Activated CD8-positive, alpha-beta T cell treated with anti-CD3 and anti-CD28 coated beads for 36 hours (primary cell): ENCODE measurements around the gene MS4A15. TPM values are rescaled to one million over a fixed set of nuclear protein-coding genes. Genes with fewer than 3 reads are reported as not detected.

Experiments used
- ATAC-seq: fragments of 200-7000 bp; cut with Tn5 transposase; one replicate; pipeline ENCODE4 v1.10.0; 2021; ENCODE audit warnings: mild to moderate bottlenecking, moderate library complexity
- CTCF ChIA-PET: fragments of 350-600 bp; sonication (Branson Sonifier 250); formaldehyde crosslinking; loops from one replicate; lab custom pipeline; 2021; ENCODE audit warnings: antibody characterized with exemption; lab: Charles Lee
- POLR2A ChIA-PET: fragments of 350-600 bp; sonication (Branson Sonifier 250); formaldehyde crosslinking; loops from one replicate; lab custom pipeline; 2021; ENCODE audit warnings: antibody characterized with exemption; lab: Charles Lee
- DNase-seq: peaks from one replicate; pipeline ENCODE4 v3.0.0-alpha.2; 2020
- H3K27ac Mint-ChIP-seq: one replicate; pipeline ENCODE4 v1.8.0; 2021; ENCODE audit warnings: mild to moderate bottlenecking, mixed read lengths
- H3K27me3 Mint-ChIP-seq: one replicate; pipeline ENCODE4 v1.8.0; 2021; ENCODE audit warnings: mixed read lengths
- H3K36me3 Mint-ChIP-seq: one replicate; pipeline ENCODE4 v1.8.0; 2021; ENCODE audit warnings: low read depth, mixed read lengths
- H3K4me1 Mint-ChIP-seq: one replicate; pipeline ENCODE4 v1.8.0; 2021; ENCODE audit warnings: low read depth, mixed read lengths
- H3K4me3 Mint-ChIP-seq: one replicate; pipeline ENCODE4 v1.8.0; 2021; ENCODE audit warnings: mild to moderate bottlenecking, moderate library complexity, mixed read lengths
- H3K9me3 Mint-ChIP-seq: one replicate; pipeline ENCODE4 v1.8.0; 2021; ENCODE audit warnings: mixed read lengths
- intact Hi-C: fragments of 100-400 bp; cut with micrococcal nuclease; formaldehyde crosslinking; loops from one replicate; pipeline ENCODE4 v1.10.0; 2022
- total RNA-seq, 2 experiments: library from RNA; stranded (reverse); gene quantifications; one replicate each; pipeline ENCODE4 v1.2.3, GENCODE V29; 2021
- TF ChIP-seq, protein P1 (sequence below): fragments of 200-600 bp; IDR thresholded peaks from one replicate; pipeline ENCODE4 v1.8.0; 2022; ENCODE audit warnings: antibody characterized with exemption, mild to moderate bottlenecking

Gene MS4A15
- total RNA-seq, 2 experiments from 2014 or later = not detected

DNA sequence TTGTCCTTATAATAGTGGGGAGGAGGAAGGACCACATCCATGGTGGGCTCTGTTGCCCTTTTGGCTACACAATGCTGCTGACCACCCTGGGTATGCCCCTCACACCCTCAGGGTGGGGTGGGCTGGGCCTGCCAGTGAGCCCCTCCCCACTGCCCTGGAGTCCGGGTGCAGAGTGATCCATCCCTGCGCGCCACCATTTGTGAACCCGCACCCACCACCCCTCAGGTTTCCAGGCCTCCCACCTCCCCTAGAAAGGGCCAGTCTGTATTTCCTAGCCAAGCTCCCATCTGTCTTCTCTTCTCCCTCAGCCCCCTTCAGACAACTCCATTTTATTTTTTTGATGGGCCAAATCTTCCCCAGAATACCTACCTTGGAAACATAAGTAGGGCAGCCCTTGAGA lies 53.5 kb downstream of the MS4A15 start:
- ATAC-seq = no peak
- peaks cover 2% of the 10 kb centered on the region for H3K4me1 Mint-ChIP-seq
- H3K9me3 Mint-ChIP-seq = no peaks in the 10 kb centered on the region
- H3K4me3 Mint-ChIP-seq = no peak overlapping the region
- H3K36me3 Mint-ChIP-seq = no peaks in the 10 kb centered on the region
- TF ChIP-seq, protein P1, sequence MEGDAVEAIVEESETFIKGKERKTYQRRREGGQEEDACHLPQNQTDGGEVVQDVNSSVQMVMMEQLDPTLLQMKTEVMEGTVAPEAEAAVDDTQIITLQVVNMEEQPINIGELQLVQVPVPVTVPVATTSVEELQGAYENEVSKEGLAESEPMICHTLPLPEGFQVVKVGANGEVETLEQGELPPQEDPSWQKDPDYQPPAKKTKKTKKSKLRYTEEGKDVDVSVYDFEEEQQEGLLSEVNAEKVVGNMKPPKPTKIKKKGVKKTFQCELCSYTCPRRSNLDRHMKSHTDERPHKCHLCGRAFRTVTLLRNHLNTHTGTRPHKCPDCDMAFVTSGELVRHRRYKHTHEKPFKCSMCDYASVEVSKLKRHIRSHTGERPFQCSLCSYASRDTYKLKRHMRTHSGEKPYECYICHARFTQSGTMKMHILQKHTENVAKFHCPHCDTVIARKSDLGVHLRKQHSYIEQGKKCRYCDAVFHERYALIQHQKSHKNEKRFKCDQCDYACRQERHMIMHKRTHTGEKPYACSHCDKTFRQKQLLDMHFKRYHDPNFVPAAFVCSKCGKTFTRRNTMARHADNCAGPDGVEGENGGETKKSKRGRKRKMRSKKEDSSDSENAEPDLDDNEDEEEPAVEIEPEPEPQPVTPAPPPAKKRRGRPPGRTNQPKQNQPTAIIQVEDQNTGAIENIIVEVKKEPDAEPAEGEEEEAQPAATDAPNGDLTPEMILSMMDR = no peak
- no peak for DNase-seq
- ChIA-PET POLR2A (no interaction called here), CTCF (no interaction called here)
- H3K27ac Mint-ChIP-seq = no peak overlapping the region
- H3K27me3 Mint-ChIP-seq = peaks cover 5% of the 10 kb centered on the region
- intact Hi-C loops = no loop called here

DNA sequence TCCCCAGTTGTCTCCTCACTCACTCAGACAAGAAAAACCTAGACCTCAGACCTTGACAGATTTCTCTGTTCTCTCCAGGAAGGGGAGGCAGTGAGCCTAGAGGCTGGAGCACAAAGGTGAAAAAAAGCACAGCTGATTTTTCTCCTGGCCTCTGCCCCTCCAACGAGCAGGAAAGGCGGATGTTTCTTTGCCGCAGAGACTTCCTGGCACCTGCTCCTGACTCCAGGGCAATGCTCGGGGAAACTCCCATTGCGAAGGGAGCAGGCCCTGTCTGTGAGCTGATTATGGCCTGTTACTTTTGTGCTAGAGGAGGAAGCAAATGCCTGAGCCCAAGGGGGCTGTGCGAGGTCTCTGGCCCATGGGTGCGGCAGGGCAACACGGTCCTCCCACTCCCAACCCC lies 53.9 kb downstream of the MS4A15 start:
- POLR2A ChIA-PET = no interaction called here
- no peak for ATAC-seq
- Mint-ChIP-seq H3K27me3 (peaks cover 5% of the 10 kb centered on the region), H3K9me3 (no peaks in the 10 kb centered on the region), H3K36me3 (no peaks in the 10 kb centered on the region), H3K4me3 (no peak overlapping the region), H3K4me1 (peaks cover 2% of the 10 kb centered on the region), H3K27ac (no peak overlapping the region)
- DNase-seq = no peak
- CTCF ChIA-PET = no interaction called here
- intact Hi-C loops = no loop called here
- TF ChIP-seq, protein P1 = no peak

DNA sequence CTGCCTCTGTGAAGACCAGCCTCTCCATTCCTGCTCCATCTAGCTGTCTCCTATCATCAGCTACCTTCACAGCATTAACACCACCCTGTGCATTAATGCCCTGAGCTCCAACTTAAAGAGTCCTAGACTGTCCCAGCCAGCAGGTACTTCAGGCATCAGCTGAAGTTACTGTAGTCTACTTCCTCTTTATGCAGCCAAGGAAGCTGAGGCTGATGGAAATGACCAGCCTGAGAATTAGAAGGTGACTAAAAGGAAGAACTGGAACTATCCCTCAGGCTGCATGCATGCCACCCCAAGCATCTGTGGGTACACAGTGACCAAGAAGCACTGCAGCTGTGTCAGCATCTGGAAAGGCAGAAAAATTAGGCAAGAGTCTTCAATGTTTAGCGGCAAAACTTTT lies 56.7 kb downstream of the MS4A15 start:
- Mint-ChIP-seq H3K27ac (no peak overlapping the region), H3K9me3 (peaks cover 13% of the 10 kb centered on the region), H3K4me1 (no peaks in the 10 kb centered on the region), H3K4me3 (no peak overlapping the region), H3K27me3 (peaks cover 5% of the 10 kb centered on the region), H3K36me3 (no peaks in the 10 kb centered on the region)
- DNase-seq (no peak), ATAC-seq (no peak)
- TF ChIP-seq, protein P1 = no peak
- intact Hi-C loops = no loop called here
- CTCF ChIA-PET = interaction anchor here (0.9 to 1.6 kb wide), 3 partner anchors 18 to 50 kb away, joined by 4 to 7 read pairs (median 4); no protein-coding TSS in a partner anchor
- POLR2A ChIA-PET = no interaction called here

DNA sequence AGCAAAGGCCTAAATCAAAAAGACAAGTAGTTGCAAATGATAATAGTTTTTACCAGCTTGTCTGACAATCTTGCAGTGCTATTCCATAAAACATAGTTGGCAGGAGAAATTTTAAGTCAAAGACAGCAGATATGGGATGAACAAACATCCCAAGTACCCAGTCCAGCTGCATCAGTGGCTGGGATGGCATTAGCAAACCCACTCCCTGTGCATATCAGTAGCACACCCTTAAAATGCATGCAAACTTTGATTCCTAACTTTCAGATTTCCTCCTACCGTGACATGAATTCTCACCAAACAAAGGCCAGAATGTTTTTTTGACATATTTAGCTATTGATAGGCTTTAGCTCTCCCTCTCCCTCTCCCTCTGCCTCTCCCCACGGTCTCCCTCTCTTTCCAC lies 57.4 kb downstream of the MS4A15 start:
- Mint-ChIP-seq H3K27me3 (peaks cover 5% of the 10 kb centered on the region), H3K4me1 (no peaks in the 10 kb centered on the region), H3K36me3 (no peaks in the 10 kb centered on the region), H3K27ac (no peak overlapping the region), H3K4me3 (no peak overlapping the region), H3K9me3 (peaks cover 13% of the 10 kb centered on the region)
- ChIA-PET POLR2A (no interaction called here), CTCF (interaction anchor here (1.6 kb wide), 1 partner anchor 17 kb away, joined by 7 read pairs; no protein-coding TSS in a partner anchor)
- TF ChIP-seq, protein P1 = no peak
- no peak for DNase-seq
- ATAC-seq = no peak
- intact Hi-C loops = no loop called here

DNA sequence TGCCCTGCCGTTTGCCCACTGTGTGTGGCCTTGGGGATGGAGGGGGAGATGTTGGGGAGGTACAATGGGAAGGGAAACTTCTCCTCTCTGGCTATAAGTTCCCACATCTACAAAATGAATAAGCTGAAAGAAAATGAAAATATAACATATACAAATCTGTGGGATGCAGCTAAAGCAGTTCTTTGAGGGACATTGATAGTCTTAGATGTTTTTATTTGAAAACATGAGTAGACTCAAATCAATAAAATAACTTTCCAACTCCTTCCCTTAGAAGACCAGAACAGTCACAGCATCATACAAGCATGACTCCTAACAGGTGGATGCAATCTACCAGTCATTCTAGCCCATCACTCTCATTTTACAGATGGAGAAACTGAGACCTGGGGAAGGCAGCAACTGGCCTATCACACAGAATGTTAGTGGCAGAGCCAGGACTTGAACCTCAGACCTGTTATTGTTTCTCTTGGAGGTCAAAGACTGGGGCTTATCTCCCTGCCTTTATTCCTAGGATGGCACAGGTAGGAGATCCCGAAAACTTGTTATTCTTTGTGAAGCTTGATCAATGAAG lies 60.0 kb downstream of the MS4A15 start:
- H3K4me3 Mint-ChIP-seq = no peak overlapping the region
- peaks cover 13% of the 10 kb centered on the region for H3K9me3 Mint-ChIP-seq
- no peaks in the 10 kb centered on the region for H3K4me1 Mint-ChIP-seq
- ChIA-PET POLR2A (no interaction called here), CTCF (interaction anchor here (1.6 kb wide), 1 partner anchor 14 kb away, joined by 9 read pairs; no protein-coding TSS in a partner anchor)
- no peak for ATAC-seq
- intact Hi-C loops = no loop called here
- H3K27me3 Mint-ChIP-seq = no peaks in the 10 kb centered on the region
- DNase-seq = no peak
- H3K36me3 Mint-ChIP-seq = no peaks in the 10 kb centered on the region
- no peak overlapping the region for H3K27ac Mint-ChIP-seq
- TF ChIP-seq, protein P1 = no peak
